ENCODE data around the gene CD74.

CD74 gene

DNA sequence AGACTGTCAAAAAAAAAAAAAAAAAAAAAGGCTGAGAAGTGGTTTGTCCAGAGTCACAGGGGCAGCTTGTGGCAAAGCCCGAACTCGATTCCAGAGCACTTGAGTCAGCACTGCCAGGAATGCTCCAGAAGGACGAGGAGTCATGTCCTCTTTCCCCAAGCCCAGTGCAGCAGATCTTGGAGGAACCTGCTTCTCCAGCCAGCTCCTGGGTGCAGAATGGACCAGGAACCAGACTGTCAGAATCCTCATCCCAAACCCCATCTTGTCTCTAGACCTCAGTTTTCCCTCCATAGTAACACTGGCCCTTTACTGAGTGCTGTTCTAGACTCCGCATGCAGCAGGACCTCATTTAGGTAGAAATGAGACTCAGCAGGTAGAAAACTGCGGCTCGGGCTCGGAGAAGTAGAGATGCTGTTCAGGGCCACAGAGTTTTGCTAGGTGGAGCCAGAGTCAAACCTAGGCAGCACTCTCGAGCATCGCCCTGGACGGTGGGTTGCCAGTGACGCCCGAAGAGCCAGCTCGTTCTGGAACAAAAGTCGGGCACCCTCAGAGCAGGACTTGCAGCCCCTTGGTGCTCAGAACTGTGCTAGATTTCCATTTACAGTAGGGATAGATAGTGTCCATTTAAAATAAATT lies 15.4 kb downstream of the CD74 start:
- in situ Hi-C loops (cut with MboI; ENCODE audit: low sequenced_read_pairs, unreplicated experiment) = no loop called here
- TF ChIP-seq, protein P1, sequence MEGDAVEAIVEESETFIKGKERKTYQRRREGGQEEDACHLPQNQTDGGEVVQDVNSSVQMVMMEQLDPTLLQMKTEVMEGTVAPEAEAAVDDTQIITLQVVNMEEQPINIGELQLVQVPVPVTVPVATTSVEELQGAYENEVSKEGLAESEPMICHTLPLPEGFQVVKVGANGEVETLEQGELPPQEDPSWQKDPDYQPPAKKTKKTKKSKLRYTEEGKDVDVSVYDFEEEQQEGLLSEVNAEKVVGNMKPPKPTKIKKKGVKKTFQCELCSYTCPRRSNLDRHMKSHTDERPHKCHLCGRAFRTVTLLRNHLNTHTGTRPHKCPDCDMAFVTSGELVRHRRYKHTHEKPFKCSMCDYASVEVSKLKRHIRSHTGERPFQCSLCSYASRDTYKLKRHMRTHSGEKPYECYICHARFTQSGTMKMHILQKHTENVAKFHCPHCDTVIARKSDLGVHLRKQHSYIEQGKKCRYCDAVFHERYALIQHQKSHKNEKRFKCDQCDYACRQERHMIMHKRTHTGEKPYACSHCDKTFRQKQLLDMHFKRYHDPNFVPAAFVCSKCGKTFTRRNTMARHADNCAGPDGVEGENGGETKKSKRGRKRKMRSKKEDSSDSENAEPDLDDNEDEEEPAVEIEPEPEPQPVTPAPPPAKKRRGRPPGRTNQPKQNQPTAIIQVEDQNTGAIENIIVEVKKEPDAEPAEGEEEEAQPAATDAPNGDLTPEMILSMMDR (IDR thresholded peaks at IDR 0.05; ENCODE audit: borderline replicate concordance, control extremely low read depth, extremely low read depth, insufficient read depth, missing control alignments) = no peak
- DNase-seq (ENCODE audit: low spot score) = no peak

DNA sequence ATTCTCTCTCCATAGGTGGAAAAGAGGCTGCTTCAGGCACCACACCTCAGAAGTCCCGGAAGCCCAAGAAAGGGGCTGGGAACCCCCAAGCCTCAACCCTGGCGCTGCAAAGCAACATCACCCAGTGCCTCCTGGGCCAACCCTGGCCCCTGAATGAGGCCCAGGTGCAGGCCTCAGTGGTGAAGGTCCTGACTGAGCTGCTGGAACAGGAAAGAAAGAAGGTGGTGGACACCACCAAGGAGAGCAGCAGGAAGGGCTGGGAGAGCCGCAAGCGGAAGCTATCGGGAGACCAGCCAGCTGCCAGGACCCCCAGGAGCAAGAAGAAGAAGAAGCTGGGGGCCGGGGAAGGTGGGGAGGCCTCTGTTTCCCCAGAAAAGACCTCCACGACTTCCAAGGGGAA lies 16.4 kb downstream of the CD74 start:
- DNase-seq (ENCODE audit: low spot score) = no peak
- TF ChIP-seq, protein P1 (IDR thresholded peaks at IDR 0.05; ENCODE audit: borderline replicate concordance, control extremely low read depth, extremely low read depth, insufficient read depth, missing control alignments) = no peak
- in situ Hi-C loops (cut with MboI; ENCODE audit: low sequenced_read_pairs, unreplicated experiment) = no loop called here

DNA sequence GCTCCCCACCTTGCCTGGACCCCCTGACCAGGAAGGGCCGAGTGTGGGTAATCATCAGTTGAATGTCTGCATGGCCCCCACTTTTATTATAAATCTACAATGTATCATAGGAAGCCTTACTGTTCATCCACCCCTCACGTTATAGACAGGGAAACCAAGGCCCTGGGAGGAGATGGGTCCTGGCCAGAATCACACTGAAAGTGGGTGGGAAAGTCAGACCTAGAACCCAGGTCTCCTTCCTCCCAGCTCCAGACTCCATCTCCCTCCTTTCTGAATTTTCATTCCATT lies 17.1 kb downstream of the CD74 start:
- in situ Hi-C loops (cut with MboI; ENCODE audit: low sequenced_read_pairs, unreplicated experiment) = no loop called here
- no peak for DNase-seq (ENCODE audit: low spot score)

DNA sequence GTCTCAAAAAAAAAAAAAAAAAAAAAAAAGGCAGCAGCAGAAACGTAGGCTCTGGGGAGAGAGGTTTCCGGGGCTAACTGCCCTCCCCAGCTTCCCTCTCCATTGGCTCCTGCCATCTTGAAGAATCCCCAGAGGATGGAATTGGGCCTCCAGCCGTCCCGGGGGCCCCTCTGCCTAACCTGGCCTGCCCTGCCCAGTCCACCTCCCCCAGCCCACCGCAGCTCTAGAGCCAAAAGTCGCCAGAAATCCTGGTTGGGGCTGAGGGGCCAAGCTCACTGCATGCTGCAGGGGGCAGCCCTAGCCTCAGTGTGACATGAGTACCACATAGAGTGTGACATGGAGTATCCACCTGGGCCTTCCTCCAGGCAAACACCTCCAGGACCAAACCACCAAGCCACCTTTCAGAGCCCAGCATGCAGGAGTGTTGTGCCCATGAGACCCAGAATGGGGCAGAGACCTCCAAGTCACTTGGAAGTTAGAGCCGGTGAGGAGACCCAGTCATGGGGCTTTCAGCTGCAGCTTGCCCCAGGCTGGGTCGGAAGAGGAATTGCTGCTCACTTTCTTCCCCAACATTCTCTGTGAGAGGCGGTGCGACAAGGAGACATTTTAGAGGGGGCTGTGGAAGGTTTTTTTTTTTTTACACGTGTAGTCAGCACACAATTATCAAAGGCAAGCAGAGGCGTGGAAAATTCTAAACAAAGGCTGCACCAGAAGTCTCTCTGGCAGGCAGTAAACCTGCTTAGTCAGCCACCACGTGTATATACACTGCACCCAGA lies 17.6 kb downstream of the CD74 start:
- TF ChIP-seq, protein P1 (IDR thresholded peaks at IDR 0.05; ENCODE audit: borderline replicate concordance, control extremely low read depth, extremely low read depth, insufficient read depth, missing control alignments) = no peak
- no peak for DNase-seq (ENCODE audit: low spot score)
- in situ Hi-C loops (cut with MboI; ENCODE audit: low sequenced_read_pairs, unreplicated experiment) = no loop called here

More for the DNA sequence above, 17.1 kb downstream of the CD74 start:
- TF ChIP-seq, protein P1 (IDR thresholded peaks at IDR 0.05; ENCODE audit: borderline replicate concordance, control extremely low read depth, extremely low read depth, insufficient read depth, missing control alignments) = no peak

DNA sequence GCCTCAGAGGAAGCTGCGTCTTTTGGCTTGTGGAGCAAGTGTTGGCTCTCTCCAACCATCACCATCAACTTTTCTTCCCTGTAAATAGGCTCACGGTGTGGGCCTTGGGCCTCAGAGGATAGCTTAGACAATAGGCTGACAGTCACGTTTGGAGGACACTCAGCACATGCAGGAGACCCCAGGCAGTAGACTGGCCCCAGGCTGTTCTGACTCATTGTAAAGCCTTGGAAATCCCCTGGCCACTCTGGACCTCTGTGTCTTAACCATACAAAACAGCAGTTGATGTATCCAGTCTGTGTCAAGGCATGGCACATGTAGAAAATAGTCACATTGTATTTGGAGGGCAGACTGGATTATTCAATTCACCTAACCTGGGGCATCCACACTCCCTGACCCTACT lies 18.6 kb downstream of the CD74 start:
- TF ChIP-seq, protein P1 (IDR thresholded peaks at IDR 0.05; ENCODE audit: borderline replicate concordance, control extremely low read depth, extremely low read depth, insufficient read depth, missing control alignments) = no peak
- in situ Hi-C loops (cut with MboI; ENCODE audit: low sequenced_read_pairs, unreplicated experiment) = no loop called here
- peak; percentile 78 for DNase-seq (ENCODE audit: low spot score)

DNA sequence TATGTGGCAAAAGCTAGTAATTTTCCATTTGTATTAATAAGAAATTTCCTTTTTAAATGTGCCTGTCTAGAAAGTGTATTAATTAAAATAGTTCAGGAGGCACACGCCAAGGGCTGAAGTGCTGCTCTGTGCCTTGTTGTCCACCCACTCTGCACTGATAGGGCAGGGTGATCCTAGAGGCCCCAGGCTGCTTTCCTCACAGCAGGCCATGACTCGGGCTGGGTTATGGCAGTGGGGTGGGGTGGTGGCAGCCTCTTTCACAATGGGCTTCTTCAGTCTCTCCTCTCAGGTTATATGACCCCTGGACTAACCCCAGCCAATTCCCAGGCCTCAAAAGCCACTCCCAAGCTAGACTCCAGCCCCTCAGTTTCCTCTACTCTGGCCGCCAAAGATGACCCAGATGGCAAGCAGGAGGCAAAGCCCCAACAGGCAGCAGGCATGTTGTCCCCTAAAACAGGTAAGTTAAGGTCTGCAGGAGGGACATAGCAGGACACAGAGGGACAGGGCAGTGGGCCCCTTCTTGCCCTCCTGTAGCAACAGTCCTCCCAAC lies 19.5 kb downstream of the CD74 start:
- in situ Hi-C loops (cut with MboI; ENCODE audit: low sequenced_read_pairs, unreplicated experiment) = no loop called here
- TF ChIP-seq, protein P1 (IDR thresholded peaks at IDR 0.05; ENCODE audit: borderline replicate concordance, control extremely low read depth, extremely low read depth, insufficient read depth, missing control alignments) = no peak
- DNase-seq (ENCODE audit: low spot score) = no peak

Measured in GM13976 (cell line).